ENCODE measurements around the gene MYO1C.

GRCh38 chr17:1470071-1470754 is 22.3 kb downstream of the MYO1C start:
- TF ChIP-seq ZC3H10 (CRISPR knock-in tag; IDR thresholded peaks at IDR 0.05) (no peak), PATZ1 (CRISPR knock-in tag; IDR thresholded peaks at IDR 0.05; ENCODE audit: borderline replicate concordance) (no peak), ESRRG (CRISPR knock-in tag; IDR thresholded peaks at IDR 0.05) (no peak), RARB (CRISPR knock-in tag; IDR thresholded peaks at IDR 0.05) (no peak), TOX (CRISPR knock-in tag; IDR thresholded peaks at IDR 0.05; ENCODE audit: borderline replicate concordance) (no peak), TCF4 (CRISPR knock-in tag; IDR thresholded peaks at IDR 0.05; ENCODE audit: borderline replicate concordance) (no peak), TSHZ2 (CRISPR knock-in tag; IDR thresholded peaks at IDR 0.05) (no peak), ZFP3 (CRISPR knock-in tag; IDR thresholded peaks at IDR 0.05) (no peak), OSR1 (CRISPR knock-in tag; IDR thresholded peaks at IDR 0.05) (no peak)

Measured in SK-N-SH treated with all-trans-retinoic acid at 6 μM for 48 hours (cell line).